Gastroesophageal sphincter (tissue), 3 donors: ENCODE measurements around the gene NR0B2.

Experiments used
- POLR2A ChIP-seq, 2 donors: fragments of 450-650 bp; IDR thresholded peaks; one replicate each; pipeline ENCODE4 v1.6.1; 2017; ENCODE audit warnings: antibody characterized with exemption in 2 of 2, mild to moderate bottlenecking in 2 of 2, moderate library complexity in 1 of 2
- POLR2AphosphoS5 ChIP-seq: sonication (generic); formaldehyde crosslinking; IDR thresholded peaks from one replicate; pipeline ENCODE4 v1.6.1; 2017; ENCODE audit warnings: antibody characterized with exemption
- TF ChIP-seq, protein P1 (sequence below), 4 experiments: fragments of 200-600 bp in 2 of 4; fragments of 450-650 bp in 2 of 4; sonication (generic) in 1 of 4; IDR thresholded peaks; one replicate each; pipeline ENCODE4 v1.5.1; 2017 to 2019; ENCODE audit warnings: antibody characterized with exemption in 4 of 4, mild to moderate bottlenecking in 2 of 4, moderate library complexity in 2 of 4

- TF ChIP-seq, protein P1, sequence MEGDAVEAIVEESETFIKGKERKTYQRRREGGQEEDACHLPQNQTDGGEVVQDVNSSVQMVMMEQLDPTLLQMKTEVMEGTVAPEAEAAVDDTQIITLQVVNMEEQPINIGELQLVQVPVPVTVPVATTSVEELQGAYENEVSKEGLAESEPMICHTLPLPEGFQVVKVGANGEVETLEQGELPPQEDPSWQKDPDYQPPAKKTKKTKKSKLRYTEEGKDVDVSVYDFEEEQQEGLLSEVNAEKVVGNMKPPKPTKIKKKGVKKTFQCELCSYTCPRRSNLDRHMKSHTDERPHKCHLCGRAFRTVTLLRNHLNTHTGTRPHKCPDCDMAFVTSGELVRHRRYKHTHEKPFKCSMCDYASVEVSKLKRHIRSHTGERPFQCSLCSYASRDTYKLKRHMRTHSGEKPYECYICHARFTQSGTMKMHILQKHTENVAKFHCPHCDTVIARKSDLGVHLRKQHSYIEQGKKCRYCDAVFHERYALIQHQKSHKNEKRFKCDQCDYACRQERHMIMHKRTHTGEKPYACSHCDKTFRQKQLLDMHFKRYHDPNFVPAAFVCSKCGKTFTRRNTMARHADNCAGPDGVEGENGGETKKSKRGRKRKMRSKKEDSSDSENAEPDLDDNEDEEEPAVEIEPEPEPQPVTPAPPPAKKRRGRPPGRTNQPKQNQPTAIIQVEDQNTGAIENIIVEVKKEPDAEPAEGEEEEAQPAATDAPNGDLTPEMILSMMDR (IDR thresholded peaks at IDR 0.05): no peak
- TF ChIP-seq POLR2AphosphoS5 (no peak), POLR2A (IDR thresholded peaks at IDR 0.05) (no peak)
Measured at GRCh38 chr1:26941311-26941710, 27.5 kb upstream of the NR0B2 start.
